Measurements from ENCODE around the gene STIM1.

The STIM1 gene

DNA sequence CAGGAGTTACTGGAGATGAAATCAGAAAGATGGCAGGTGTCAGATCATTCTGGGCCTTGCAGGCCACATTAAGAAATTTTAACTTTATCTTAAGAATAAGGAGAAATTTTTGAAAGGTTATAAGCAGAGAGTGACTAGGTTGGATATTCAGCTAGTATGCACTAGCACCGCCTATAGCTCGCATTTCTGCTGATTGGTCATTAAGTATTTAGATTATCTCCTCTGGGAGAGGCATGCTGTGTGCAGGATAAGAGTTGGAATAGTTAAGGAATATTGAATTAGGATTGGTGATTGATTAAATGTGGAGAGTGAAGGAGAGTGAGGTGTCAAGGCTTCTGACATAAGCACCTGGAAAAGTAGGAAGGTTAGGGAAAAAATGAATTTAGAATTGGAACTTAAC is 100.6 kb downstream of the STIM1 start:
- no peak for DNase-seq

DNA sequence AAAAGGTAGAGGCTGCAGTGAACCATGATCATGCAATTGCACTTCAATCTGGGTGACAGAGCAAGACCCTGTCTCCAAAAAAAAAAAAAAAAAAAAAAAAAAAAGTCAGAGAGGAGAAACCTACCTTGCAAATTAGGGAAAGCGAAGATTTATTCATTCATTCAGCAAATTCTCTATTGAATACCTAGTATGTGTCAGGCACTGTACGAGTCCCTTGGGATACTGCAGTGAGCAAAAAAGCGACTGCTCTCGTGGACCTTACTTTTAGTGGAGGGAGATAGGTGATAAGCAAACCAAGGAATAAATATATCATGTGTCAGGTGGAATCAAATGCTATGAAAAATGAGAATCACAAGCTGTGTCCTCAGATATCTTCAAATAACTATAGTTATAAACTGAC is 101.3 kb downstream of the STIM1 start:
- DNase-seq, result no peak

DNA sequence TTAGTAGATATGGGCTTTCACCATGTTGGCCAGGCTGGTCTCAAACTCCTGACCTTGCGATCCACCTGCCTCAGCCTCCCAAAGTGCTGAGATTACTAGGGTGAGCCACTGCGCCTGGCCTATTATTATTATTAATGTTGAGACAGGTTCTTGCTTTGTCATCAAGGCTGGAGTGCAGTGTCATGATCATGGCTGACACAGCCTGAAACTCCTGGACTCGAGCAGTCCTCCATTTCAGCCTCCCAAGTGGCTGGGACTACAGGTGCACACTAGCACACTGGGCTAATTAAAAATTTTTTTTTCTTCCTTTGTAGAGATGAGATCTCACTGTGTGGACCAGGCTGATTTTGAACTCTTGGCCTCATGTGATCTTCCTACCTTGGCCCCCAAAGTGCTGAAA is 102.0 kb downstream of the STIM1 start:
- DNase-seq, result no peak

DNA sequence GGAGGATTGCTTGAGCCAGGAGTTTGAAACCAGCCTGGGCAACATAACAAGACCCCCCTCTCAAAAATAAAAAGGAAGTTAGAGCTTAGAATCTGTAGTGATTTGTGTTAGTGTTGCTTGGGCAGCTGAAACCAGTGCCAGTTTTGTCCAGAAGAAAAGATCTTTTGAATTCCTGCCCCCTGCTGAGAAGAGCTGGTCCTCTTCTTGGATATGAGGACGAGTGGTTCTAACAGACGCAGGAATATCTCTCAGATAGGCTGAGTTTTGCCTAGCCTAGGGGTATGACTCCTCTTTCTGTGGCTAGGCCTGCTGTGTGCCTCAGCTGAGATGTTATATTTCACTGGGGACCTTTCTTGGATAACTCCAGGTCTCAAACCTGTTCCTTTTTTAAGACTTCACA is 102.8 kb downstream of the STIM1 start:
- no peak for DNase-seq

DNA sequence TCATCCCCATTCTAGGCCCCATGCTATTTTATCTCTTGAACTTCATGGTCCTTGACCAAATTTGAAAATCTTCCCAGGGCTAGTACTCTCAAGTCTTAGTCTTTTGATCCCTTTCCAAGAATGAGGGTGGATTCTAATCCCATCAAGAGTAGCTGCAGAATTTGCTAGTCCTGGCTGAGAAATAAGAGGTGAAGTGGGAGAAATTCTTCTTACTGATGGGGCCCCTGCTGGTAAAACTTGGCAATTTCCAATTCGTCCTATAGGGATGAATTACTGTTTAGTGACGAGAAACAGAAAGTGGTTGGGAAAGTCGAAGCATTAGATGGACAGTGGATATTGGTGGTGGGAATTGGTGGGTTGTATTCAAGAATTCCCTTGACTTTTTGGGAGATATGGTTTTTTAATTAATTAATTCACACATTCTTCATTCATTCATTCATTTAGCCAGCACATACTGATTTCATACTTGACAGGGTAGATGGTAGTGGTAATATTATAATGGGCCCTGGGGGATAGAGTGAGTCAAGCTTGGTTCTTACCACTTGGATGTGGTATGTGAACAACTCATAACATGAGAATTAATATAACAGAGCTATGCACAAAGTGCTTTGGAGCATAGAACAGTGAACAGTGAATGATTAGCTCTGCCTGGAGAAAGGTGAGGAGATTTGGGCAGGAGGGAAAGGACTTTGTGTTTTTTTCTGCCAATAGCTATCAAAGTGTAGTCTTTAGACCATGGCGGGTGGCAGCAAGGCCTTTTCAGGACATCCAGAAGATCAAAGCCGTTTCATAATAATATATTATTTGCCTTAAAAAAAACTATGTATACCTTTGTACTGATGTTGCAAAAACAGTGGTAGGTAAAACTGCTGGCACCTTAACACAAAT is 103.8 kb downstream of the STIM1 start:
- DNase-seq, result no peak

DNA sequence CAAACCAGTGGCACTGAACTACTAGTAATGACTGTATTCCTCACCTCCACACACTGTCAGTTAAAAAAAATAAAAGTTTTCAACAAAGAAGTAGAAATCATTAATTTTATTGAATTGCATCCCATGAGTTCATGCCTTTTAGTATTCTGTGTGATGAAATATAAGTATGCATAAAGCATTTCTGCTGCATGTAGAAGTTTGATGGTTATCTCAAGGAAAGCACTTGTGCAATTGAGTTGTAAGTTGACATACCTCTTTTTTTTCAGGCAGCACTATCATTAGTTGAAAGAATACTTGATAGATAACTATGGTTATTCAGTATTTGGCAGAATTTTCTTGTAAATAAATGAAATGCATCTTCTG is 104.4 kb downstream of the STIM1 start:
- DNase-seq, result no peak

DNA sequence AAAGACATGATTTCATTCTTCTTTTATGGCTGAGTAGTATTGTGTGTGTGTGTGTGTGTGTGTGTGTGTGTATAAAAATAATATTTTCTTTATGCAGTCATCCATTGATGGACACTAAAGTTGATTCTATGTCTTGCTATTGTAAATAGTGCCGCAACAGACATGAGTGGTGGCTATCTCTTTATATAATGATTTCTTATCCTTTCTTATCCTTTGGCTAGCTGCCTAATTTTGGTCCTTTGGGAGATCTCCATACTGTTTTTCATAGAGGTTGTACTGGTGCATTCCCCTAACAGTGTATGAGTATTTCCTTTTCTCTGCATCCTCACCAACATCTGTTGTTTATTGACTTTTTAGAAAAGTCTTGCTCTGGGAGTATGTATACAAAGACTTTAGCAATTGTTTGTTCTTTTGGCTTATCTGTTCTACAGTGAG is 107.0 kb downstream of the STIM1 start:
- DNase-seq, result no peak

DNA sequence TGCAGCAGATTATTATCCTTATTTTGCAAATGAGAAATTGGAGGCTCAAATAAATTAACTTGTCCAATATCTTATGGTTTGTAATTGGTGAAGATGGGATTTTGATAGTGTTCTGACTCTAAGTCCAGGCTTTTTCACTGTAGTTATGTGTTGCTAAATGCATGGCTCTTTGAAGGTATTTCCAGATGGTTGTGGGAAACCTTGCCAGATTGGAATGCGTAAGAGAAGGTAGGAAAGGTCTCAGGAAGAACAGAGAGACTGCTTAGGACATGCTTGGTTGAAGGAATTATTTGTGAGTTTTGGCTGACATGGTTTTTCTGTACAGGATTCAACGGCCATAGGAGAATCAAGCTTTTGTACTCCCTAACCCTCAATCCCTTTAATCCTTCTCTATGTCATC is 108.6 kb downstream of the STIM1 start:
- no peak for DNase-seq

DNA sequence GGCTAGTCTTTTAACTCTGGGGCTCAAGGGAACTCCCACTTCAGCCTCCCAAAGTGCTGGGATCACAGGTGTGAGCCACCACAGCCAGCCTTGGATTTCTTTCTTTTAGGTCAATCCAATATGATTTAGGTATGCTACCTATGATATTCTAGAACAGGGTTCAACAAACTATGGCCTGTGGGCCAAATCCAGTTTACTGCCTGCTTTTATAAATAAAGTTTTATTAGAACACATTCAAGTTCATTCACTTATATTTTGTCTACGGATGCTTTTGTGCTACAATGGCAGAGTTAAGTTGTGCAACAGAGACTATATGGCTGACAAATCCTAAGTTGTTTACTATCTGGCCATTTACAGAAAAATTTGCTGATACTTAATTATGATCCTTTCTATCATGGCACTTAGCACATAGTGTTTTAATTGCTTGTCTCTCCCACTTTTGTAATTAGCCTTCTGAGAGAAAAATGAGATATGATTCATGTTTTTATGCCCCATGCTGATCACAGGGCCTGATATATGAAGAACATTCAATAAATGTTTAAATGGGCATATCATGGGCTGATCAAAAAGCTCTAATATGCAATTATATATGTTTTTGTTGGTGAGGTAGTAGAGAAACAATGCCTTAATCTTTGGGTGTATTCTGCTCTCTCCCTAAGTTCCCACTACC is 109.6 kb downstream of the STIM1 start:
- DNase-seq, result no peak

DNA sequence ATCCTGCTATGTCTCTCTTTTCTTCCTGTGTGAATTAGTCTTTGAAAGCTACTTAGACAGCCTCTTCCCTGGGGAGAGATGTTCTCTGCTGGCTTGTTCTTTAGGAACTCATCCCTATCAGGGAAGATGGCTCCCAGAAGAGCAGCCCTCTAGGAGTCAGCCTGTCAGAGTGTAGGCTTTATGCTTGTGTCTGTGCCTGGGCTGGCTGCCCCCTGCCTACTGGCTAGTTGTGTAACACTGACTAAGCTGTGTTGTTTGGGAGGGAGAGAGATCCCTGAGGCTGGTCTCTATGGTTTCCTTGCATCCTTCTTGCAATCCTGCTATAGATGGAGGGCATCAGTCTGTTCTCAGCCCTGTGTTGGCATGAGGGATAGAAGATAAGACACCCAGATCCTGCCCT is 112.2 kb downstream of the STIM1 start:
- DNase-seq, result no peak

DNA sequence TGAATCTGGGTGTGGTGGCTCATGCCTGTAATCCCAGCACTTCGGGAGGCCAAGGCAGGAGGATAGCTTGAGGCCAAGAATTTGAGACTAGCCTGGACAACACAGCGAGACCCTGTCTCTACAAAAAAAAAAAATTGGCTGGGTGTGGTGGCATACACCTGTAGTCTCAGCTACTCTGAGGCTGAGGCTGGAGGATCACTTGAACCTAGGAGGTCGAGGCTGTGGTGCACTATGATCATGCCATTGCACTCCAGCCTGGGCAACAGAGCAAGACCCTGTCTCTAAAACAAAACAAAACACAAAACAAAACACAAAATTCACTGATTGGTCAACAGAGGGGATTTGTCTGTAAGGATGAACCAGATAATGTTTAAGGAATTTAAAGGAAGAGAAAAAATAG is 113.7 kb downstream of the STIM1 start:
- DNase-seq, result no peak

DNA sequence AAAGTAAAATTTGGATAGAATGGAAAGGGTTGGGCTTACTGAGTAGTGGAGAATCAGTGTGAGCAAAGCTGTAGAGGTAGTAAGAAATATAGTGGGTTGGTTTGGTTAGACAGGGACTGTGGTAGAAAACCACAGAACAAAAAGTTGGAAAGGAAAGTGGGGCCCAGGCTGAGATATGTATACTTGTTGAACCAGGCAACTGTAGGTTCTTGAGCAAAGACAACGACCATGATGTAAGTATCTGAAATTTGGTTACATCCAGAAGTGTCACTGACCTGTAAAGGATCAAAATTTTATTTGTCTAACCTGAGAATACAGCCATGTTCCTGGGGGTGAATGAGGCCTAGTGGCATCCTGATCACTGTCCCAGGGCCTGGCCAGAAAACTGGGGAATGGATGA is 114.1 kb downstream of the STIM1 start:
- no peak for DNase-seq

DNA sequence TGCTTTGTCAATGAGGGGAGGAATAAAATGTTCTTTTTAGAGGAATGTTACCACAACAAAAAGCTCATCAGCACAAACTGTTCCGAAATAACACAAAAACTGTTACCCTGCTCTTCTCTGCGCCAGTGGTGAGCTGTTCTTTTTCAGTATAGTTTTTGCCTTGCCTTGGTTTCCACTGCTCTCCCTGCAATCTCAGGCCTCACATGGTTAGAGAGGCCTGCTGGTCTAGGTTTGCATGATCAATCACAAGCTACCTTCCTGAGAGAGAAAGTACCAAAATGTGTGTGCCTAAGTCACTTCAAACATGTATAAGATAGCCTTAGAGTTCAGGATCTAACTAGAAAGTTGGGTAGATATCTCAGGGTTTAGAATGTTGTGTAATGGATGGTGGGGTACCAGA is 114.6 kb downstream of the STIM1 start:
- no peak for DNase-seq

DNA sequence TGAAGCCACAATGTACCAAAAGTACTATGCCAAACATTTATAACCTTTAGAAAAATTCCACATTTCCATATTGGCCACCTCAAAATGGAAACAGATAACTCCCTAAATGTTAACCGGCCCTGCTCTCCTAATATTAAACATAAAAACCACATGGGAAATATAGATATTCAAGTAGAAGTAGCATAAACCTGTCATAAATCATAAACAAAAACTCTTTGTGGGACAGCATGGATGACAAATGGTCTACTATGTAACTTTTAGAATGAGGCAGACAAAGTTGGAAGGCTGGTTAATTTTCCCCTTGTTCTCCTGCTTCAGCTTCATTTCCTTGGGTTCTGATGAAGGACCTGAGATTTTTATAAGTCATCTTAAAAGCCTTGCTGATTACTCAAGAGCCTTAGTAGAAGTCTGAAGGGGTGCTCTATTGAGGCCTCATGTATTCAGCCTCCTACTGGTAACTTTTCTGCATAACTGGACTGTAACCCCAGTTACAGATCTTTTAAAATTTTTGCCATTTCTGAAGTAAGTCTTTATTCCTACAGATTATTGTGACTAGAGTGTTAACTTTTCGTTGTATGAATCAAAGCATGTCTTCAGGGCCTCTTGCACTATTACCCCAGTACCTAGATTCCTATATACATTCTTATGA is 116.4 kb downstream of the STIM1 start:
- DNase-seq, result no peak

DNA sequence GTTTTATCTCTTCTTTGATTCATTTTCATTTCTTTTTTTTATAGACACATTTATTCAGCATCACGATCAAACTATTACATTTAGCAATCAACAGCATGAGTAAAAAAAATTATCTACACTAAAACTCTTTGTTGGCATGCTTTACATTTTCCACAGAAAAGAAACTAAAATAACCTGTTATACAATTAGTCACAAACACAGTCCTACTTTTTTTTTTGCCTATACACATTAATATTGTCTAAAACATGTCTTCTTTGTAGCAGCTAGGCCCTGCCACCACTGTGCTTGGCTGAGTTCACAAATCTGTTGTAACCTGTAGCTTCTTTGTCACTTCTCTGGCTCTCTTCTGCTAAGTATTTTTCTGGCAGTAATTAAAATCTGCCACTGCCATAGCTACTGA is 117.0 kb downstream of the STIM1 start:
- no peak for DNase-seq

DNA sequence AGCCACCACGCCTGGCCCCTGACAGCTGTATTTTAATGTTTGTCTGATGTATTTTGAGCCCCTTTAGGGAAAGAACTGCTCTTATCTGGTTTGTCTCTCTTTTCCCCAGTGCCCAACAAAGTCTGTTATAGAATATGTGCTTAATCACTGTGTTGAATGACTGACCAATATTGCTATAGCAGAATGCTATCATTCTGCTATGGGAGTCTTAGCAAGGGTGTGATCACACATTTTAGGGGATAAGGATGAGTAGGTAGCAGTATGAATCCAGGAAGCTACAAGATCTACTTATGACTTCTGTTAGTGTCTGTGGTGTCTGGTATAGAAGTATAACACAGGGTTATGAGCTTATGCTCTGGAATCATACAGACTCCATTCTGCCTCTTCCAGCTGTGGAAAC is 121.6 kb downstream of the STIM1 start:
- no peak for DNase-seq

DNA sequence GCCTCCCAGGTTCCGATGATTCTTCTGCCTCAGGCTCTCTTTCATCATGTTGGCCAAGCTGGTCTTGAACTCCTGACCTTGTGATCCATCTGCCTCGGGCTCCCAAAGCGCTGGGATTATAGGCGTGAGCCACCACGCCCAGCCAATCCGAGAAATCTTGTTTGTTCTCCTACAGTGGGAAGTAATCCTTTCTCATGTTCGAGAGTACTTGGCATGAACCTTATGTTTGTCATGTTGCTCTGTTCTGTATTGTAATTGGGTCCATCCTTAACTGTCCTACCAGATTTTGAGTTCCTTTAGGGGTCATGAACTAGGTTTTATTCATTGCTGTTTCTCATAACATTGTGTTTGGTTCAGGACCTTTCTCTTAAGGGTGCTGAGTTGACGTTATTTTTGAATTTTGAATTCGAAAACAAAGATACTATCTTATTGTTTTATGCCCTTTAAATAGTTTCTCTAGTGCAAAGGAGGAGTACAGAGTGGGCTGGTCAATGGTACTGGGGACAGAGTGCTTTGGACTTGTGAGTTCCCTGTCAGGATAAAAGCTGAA is 125.7 kb downstream of the STIM1 start:
- no peak for DNase-seq

DNA sequence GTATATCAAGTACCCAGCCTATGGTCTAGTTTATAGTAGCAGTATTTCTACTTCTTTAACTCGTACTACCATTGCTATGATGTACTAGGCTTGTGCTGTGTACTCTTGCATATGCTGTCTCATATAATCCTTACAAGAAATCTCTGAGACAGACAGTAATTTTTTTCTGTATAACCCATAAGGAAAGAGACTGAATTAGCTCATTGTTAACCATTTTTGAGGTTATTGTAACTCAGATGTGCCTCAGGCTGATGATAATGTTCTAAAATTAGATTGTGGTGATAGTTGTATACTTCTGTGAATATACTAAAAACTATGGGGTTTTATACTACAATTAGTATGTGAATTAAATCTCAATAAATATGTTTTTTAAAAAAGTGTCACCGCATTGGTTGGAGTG is 127.0 kb downstream of the STIM1 start:
- DNase-seq, result no peak

DNA sequence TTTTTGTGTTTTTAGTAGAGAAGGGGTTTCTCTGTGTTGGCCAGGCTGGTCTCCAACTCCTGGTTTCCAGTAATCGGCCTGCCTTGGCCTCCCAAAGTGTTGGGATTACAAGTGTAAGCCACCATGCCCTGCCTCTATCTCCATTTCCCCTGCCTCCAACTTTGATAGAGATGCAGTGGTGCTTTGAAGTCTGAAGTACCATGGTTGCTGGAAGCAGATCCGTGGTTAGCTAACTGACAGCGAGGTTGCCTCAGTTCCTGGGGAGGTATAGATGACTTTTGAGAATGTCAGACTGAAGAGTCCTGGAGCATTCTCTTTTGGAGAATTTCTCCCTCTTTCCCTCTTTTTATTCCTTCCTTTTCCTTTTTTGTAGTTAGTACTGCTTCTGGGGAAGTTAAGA is 127.6 kb downstream of the STIM1 start:
- no peak for DNase-seq

DNA sequence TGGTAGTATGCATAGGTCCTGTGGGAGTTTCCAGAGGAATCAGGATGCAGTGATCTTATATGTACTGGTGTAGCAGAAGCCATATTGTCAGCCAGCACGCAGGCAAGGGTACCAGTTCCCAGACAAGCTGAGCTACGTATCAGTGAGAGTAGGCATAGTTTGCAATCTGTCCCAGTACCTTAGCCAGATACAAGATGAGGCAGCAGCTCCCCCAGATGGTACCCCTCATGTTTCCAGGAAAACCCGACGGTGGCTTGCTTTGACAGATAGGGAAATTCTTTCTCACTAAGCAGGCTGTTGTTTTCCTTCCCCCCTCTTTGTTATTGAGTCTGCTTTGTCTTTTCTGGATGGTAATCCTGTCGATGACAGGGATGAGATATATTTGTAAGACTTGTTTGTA is 129.4 kb downstream of the STIM1 start:
- no peak for DNase-seq

DNA sequence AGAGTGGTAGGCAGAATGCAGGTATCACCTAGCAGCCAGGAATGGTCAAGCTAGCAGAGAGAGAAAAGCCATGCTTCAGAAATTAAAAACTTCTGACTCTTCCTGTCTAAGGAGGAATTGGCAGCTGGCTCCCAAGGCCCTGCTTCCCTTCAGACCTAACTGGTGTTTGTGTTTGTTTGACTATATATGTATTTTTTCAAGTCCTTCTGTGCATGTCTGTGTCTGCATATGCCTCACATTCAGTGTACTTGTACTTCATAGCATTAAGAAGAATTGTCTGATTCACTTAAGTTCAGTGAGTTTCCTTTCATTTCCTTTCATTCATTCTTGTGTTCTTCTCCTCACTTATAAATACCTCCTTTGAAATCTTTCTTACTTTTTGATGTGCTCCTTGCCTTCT is 130.2 kb downstream of the STIM1 start:
- no peak for DNase-seq

DNA sequence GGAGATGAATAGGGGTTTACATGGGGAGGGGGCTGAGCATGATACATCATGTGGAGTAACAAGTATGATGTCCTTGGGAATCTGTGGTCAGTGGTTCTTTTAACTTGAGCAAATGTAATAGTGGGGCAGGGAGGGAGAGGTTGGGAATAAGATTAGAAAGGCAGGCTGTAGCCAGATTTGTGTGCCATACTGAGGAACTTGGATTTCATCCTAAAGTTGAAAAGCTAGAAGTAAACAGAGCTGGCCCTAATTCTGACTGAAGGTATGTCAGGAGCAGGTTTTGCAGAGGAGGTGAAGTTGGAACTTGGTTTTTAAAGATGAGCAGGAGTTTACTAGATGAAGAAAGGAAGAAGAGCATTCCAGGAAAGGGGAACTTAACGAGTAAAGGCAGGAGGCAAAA is 130.8 kb downstream of the STIM1 start:
- DNase-seq, result no peak

DNA sequence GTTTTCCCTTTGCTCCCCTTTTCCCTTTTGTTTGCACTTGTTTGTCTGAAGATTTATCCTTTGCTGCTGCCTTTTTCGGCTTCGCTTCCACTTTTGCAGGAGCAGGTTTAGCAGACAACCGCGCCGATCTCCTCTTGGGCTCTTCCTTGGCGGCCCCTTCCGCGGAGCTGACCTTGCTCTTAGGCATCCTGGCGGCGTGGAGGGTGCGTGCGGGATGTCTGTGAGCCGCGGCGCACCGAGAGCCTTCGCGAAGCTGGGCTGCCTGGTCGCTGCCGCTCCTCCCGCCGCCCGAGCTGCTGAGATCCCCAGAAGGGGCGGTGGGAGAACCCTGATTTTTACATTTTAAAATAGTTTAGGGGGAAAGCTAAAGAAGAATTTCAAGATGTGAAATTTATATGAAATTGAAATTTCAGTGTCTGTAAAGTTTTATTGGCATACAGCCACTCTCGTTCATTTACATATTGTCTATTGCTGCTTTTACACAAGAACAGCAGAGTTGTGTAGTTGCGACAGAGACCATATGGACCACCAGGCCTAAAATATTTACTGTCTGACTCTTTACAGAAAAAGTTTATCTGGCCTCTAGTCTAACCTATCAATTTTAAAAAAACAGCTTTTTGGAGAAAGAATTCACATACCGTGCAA is 133.9 kb downstream of the STIM1 start:
- no peak for DNase-seq
